ENCODE results near the gene WNT7B.

DNA sequence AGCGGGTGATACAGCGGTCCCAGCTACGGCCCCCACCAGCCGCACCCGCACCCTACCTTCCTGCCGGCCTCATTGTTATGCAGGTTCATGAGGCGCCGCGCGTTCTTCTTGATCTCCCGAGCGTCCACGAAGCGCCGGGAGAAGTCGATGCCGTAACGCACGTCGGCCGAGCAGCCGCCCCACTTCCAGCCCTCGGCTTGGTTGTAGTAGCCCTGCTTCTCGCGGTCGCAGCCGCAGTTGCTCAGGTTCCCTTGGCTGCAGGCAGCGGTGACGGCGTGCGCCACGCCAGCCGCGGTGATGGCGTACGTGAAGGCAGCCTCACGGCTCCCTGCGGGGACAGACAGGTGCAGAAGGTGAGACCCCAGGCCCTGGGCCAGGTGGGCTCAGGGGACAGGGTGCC is 45.9 kb downstream of the WNT7B start:
- TF ChIP-seq, protein P1, sequence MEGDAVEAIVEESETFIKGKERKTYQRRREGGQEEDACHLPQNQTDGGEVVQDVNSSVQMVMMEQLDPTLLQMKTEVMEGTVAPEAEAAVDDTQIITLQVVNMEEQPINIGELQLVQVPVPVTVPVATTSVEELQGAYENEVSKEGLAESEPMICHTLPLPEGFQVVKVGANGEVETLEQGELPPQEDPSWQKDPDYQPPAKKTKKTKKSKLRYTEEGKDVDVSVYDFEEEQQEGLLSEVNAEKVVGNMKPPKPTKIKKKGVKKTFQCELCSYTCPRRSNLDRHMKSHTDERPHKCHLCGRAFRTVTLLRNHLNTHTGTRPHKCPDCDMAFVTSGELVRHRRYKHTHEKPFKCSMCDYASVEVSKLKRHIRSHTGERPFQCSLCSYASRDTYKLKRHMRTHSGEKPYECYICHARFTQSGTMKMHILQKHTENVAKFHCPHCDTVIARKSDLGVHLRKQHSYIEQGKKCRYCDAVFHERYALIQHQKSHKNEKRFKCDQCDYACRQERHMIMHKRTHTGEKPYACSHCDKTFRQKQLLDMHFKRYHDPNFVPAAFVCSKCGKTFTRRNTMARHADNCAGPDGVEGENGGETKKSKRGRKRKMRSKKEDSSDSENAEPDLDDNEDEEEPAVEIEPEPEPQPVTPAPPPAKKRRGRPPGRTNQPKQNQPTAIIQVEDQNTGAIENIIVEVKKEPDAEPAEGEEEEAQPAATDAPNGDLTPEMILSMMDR (conservative IDR thresholded peaks at IDR 0.05): no peak
- TF ChIP-seq EZH2 (IDR thresholded peaks at IDR 0.05; ENCODE audit: low read depth): no peak

Measured in PC-9 (cell line).